H1 (cell line): ENCODE data around the gene OSBPL6.

Source experiments
- CHD1 ChIP-seq: IDR thresholded peaks from 2 replicates; pipeline ENCODE4 v1.6.1; 2012; ENCODE audit warnings: low read depth, low read length, improper control_type of control experiment
- CHD2 ChIP-seq: IDR thresholded peaks from 2 replicates; pipeline ENCODE4 v1.6.1; 2012; ENCODE audit warnings: low read length, improper control_type of control experiment
- EGR1 ChIP-seq: IDR thresholded peaks from 2 replicates; pipeline ENCODE4 v1.6.1; 2011; ENCODE audit warnings: low read depth, low read length, borderline replicate concordance
- EP300 ChIP-seq, 2 experiments: IDR thresholded peaks; 1 replicate in 1 of 2; 2 replicates in 1 of 2; pipeline ENCODE4 v1.6.1; 2011 to 2012; ENCODE audit warnings: low read depth in 2 of 2, low read length in 2 of 2, mild to moderate bottlenecking in 2 of 2, borderline replicate concordance in 1 of 2, inconsistent platforms in 1 of 2, moderate library complexity in 1 of 2
- EZH2 ChIP-seq: fragments of 200-600 bp; sonication (generic); IDR thresholded peaks from 2 replicates; pipeline ENCODE4 v1.7.1; 2012; ENCODE audit warnings: low read depth, mild to moderate bottlenecking, moderate library complexity, low read length, inconsistent platforms; ENCODE audit not compliant: severe bottlenecking
- HDAC6 ChIP-seq: IDR thresholded peaks from one replicate; pipeline ENCODE4 v1.7.1; 2012; ENCODE audit warnings: low read depth, mild to moderate bottlenecking, inconsistent platforms, low read length, moderate library complexity
- JUND ChIP-seq: IDR thresholded peaks from 2 replicates; pipeline ENCODE4 v1.6.1; 2011; ENCODE audit warnings: mild to moderate bottlenecking, improper control_type of control experiment, low read length
- POLR2A ChIP-seq, 2 experiments: IDR thresholded peaks; 1 replicate in 1 of 2; 2 replicates in 1 of 2; pipeline ENCODE4 v1.6.1; 2011; ENCODE audit warnings: low read depth in 2 of 2, low read length in 2 of 2, mild to moderate bottlenecking in 2 of 2; ENCODE audit errors: control extremely low read depth in 1 of 2
- POLR2AphosphoS5 ChIP-seq: IDR thresholded peaks from 2 replicates; pipeline ENCODE4 v1.6.1; 2011; ENCODE audit warnings: low read depth, low read length
- SAP30 ChIP-seq: fragments of 300-600 bp; sonication (generic); IDR thresholded peaks from 2 replicates; pipeline ENCODE4 v1.7.1; 2012; ENCODE audit warnings: low read length, moderate library complexity, mild to moderate bottlenecking, inconsistent platforms; ENCODE audit not compliant: insufficient read depth, insufficient replicate concordance
- SIX5 ChIP-seq: IDR thresholded peaks from 2 replicates; pipeline ENCODE4 v1.6.1; 2011; ENCODE audit warnings: mild to moderate bottlenecking, low read depth, low read length
- YY1 ChIP-seq: IDR thresholded peaks from 2 replicates; pipeline ENCODE4 v1.6.1; 2011; ENCODE audit warnings: low read depth, mild to moderate bottlenecking, low read length
- TF ChIP-seq, protein P1 (sequence below), 3 experiments: IDR thresholded peaks; 1 replicate in 2 of 3; 2 replicates in 1 of 3; pipeline versions ENCODE4 v1.5.1 to v1.6.1; 2011; ENCODE audit warnings: low read length in 3 of 3, mild to moderate bottlenecking in 3 of 3, inconsistent platforms in 2 of 3, low read depth in 1 of 3, moderate library complexity in 1 of 3; ENCODE audit not compliant: insufficient read depth in 1 of 3; ENCODE audit errors: control extremely low read depth in 1 of 3

DNA sequence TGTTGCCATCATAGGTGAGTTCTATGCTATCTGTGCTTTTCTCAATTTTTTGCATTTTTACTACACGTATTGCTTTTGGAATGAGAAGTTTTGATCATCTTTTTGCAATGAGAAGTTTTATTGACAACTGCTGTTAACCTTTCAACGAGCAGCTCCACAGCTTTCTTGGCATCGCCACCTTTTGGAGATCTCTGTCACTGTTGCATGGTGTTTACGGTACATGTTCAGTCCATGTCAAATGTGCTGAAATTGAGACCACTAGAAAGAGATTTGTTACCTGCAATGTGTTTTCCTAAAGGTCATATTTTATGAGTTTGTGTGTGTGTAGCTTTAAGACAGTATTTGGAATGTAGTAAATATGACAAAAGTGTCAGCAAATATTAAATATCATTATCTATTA lies 120.8 kb downstream of the OSBPL6 start:
- TF ChIP-seq HDAC6 (no peak), YY1 (no peak), SAP30 (no peak), EP300 (IDR thresholded peaks at IDR 0.05; ENCODE audit: borderline replicate concordance in 1 of 2, low read depth in 2 of 2, low read length in 2 of 2) (no peak), SIX5 (no peak), CHD2 (no peak), CHD1 (no peak), EZH2 (no peak), POLR2A (IDR thresholded peaks at IDR 0.05; ENCODE audit: control extremely low read depth in 1 of 2, low read depth in 2 of 2, low read length in 2 of 2) (no peak), JUND (no peak), POLR2AphosphoS5 (no peak), EGR1 (no peak)
- TF ChIP-seq, protein P1, sequence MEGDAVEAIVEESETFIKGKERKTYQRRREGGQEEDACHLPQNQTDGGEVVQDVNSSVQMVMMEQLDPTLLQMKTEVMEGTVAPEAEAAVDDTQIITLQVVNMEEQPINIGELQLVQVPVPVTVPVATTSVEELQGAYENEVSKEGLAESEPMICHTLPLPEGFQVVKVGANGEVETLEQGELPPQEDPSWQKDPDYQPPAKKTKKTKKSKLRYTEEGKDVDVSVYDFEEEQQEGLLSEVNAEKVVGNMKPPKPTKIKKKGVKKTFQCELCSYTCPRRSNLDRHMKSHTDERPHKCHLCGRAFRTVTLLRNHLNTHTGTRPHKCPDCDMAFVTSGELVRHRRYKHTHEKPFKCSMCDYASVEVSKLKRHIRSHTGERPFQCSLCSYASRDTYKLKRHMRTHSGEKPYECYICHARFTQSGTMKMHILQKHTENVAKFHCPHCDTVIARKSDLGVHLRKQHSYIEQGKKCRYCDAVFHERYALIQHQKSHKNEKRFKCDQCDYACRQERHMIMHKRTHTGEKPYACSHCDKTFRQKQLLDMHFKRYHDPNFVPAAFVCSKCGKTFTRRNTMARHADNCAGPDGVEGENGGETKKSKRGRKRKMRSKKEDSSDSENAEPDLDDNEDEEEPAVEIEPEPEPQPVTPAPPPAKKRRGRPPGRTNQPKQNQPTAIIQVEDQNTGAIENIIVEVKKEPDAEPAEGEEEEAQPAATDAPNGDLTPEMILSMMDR (IDR thresholded peaks at IDR 0.05; ENCODE audit: control extremely low read depth in 1 of 3, insufficient read depth in 1 of 3, low read depth in 1 of 3, low read length in 3 of 3) = no peak
